ENCODE results near the gene VPS35.
"Not testable (repeated sequence)": the region's sequence is repeated elsewhere in the genome, so short reads cannot be mapped to it uniquely, and the experiment has no call there.

The VPS35 gene

DNA sequence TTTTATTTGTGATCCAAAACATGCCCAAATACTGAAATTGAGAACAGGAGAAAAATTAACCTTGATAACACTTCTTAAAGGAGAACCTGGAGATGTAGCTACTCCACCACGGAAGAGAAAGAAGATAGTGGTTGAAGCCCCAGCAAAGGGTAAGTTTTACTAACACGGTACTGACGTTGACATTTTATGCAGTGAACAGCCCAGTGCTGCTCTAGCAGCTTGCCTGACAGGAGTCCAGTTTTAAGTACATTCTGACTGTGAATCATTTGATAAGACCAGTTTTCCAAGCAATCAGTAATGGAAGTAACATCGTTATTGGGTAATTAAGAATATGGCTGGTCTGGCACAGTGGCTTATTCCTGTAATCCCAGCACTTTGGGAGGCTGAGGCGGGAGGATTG, 7.0 kb upstream of the VPS35 start:
- ATAC-seq = no peak
- H3K4me3 Mint-ChIP-seq = no peak overlapping the region
- no peak overlapping the region for H3K27ac Mint-ChIP-seq
- H3K36me3 Mint-ChIP-seq (ENCODE audit: low read depth) = peaks cover 57% of the 10 kb centered on the region
- DNase-seq = no peak
- no peaks in the 10 kb centered on the region for H3K9me3 Mint-ChIP-seq
- no peaks in the 10 kb centered on the region for H3K4me1 Mint-ChIP-seq
- H3K27me3 Mint-ChIP-seq = no peaks in the 10 kb centered on the region

- no peak for DNase-seq
- peaks cover 55% of the 10 kb centered on the region for H3K36me3 Mint-ChIP-seq (ENCODE audit: low read depth)
- H3K27ac Mint-ChIP-seq = no peak overlapping the region
- H3K4me1 Mint-ChIP-seq = no peaks in the 10 kb centered on the region
- H3K27me3 Mint-ChIP-seq = no peaks in the 10 kb centered on the region
- ATAC-seq = no peak
- H3K4me3 Mint-ChIP-seq = no peak overlapping the region
- no peaks in the 10 kb centered on the region for H3K9me3 Mint-ChIP-seq
Observed at GRCh38 chr16:46693598-46693997, 4.6 kb upstream of the VPS35 start.

DNA sequence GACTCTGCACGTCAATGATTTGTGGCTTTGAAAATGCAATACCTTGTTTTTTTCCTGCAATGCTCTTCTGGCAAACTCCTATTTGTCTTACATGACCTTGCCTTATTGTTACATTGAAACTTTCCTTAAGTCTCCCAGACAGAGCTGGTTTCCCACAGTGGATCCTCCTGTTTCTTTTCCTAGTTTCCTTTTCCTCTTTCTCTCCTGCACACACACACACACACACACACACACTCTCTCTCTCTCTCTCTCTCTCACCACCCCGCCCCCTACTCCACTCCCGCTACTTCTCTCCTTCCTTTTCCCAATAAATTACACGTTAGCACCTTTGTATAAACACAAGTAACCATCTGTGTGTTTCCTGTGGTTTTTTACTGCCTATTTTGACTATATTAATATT, 2.7 kb upstream of the VPS35 start:
- Mint-ChIP-seq H3K36me3 (ENCODE audit: low read depth) (peaks cover 45% of the 10 kb centered on the region), H3K4me3 (no peak overlapping the region), H3K27me3 (no peaks in the 10 kb centered on the region)

DNA sequence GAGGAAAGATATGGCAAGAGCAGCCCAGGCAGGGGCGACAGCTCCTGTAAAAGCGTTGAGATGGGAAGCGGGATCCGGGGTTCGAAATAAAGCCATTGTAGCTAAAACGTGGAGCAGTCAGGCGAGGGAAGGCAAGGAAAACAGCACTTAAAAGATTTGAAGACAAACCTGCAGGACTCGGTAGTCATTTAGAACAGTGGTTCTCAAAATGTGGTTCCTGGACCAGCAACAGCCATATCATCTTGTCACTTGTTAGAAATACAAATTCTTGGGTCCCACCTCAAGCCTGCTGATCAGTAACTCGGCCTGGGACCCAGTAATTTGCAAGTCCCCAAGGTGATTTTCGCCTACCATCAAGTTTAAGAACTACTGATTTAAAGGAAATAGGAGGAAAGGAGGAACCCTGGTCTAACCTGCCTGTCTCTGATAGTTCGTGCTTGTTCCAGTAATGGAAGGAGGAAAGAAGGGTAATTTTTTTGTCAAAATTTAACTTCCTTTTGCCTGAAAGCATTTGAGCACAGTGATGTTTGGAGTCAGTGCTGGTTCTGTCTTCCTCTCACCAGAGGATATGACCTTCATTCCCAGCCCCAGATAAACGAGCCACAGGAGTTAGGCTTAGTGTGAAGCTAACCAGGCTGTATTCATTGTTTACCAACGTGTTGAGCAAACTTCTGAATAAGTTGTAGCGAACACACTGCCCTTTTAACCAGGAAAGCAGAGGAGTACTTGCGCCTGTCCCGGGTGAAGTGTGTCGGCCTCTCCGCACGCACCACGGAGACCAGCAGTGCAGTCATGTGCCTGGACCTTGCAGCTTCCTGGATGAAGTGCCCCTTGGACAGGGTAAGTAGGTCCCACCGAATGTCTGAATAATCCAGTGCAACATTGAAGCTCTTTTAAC, 1.6 kb upstream of the VPS35 start:
- Mint-ChIP-seq H3K36me3 (ENCODE audit: low read depth) (peaks cover 36% of the 10 kb centered on the region), H3K4me1 (peaks cover 24% of the 10 kb centered on the region), H3K4me3 (no peak overlapping the region), H3K27me3 (no peaks in the 10 kb centered on the region), H3K9me3 (no peaks in the 10 kb centered on the region), H3K27ac (no peak overlapping the region)
- DNase-seq = no peak
- ATAC-seq = no peak

More for the DNA sequence above, 2.7 kb upstream of the VPS35 start:
- no peak overlapping the region for H3K27ac Mint-ChIP-seq
- peaks cover 16% of the 10 kb centered on the region for H3K4me1 Mint-ChIP-seq
- no peak for DNase-seq
- no peak for ATAC-seq
- no peaks in the 10 kb centered on the region for H3K9me3 Mint-ChIP-seq

DNA sequence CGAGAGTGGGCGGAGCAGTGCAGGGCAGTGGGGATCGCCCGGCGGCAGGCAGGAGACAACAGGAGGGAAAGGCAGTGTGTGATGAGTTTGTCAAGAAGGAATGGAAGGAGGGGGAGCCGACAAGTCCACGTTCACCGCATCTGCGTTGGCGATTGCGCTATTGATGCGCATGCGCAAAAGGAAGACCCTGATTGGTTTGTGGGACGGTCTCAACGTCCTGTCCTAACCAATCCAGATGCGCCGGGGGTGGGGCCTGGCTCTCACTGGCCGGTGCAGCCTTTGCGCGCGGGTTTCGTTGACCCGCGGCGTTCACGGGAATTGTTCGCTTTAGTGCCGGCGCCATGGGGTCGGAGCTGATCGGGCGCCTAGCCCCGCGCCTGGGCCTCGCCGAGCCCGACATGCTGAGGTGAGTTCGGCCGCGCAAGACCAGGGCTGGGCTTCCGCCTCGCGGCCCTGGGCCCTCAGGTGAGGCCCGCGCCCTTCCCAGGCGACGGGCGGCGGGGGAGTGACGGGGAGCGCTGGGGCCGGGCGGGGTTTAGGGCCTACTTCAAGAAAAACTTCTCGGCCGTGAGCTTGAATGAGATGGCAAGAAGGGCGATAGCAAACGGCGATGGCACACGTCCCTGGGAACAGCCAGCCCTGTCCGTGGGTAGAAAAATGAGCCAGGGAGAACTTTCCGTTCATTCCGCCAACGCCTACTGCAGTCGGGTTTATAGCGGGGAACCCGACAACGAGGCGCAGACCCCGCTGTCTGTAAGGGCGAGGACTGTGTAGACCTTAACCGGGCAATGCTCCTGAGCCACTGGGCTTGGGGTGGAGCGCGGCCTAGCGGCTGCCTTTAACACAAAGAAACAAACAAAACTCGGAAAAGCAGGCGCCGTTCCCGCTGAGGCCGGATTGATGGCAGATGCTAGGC, 645 bp upstream of the VPS35 start, which contains the start of gene ORC6:
ORC6 (plus strand) TSS at position 295 of the 916 bp plus-strand sequence; CDS start at position 342, 47 bp downstream.
- ATAC-seq = peak; percentile 87
- Mint-ChIP-seq H3K36me3 (ENCODE audit: low read depth) (peaks cover 28% of the 10 kb centered on the region), H3K27ac (no peak within 1 kb of the TSS), H3K4me3 (no peak within 1 kb of the TSS), H3K27me3 (no peaks in the 10 kb centered on the region), H3K4me1 (peaks cover 30% of the 10 kb centered on the region), H3K9me3 (no peaks in the 10 kb centered on the region)
- DNase-seq = peak; percentile 97

- Mint-ChIP-seq H3K4me1 (peaks cover 38% of the 10 kb centered on the region), H3K27ac (no peak overlapping the region), H3K36me3 (ENCODE audit: low read depth) (peaks cover 23% of the 10 kb centered on the region), H3K4me3 (no peak overlapping the region), H3K27me3 (no peaks in the 10 kb centered on the region), H3K9me3 (no peaks in the 10 kb centered on the region)
- ATAC-seq (no peak), DNase-seq (no peak)
Observed at GRCh38 chr16:46688101-46688653, 801 bp downstream of the VPS35 start.

DNA sequence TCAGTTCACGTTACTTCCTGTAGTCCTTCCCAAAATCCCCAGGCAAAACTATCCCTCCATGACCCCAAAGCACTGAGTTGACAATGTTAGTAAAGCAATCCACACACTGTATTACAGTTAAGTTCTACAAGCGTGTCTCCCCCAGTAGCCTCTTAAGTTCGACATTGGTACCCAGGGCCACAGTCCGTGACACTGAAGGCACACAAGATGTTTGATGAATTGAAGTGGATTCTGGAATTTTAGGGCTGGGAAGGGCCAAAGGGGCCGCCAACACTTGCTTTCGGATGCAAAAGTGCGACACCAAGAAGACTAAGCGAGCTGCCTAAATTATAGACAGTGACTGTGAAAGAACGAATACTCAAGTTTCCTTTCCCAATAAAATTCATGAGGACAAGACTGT, 1.5 kb downstream of the VPS35 start:
- Mint-ChIP-seq H3K4me1 (peaks cover 40% of the 10 kb centered on the region), H3K27ac (no peak overlapping the region), H3K27me3 (no peaks in the 10 kb centered on the region), H3K4me3 (no peak overlapping the region), H3K36me3 (ENCODE audit: low read depth) (peaks cover 19% of the 10 kb centered on the region), H3K9me3 (no peaks in the 10 kb centered on the region)
- ATAC-seq = no peak
- DNase-seq = no peak

GRCh38 chr16:46686815-46687473, 2.0 kb downstream of the VPS35 start:
- Mint-ChIP-seq H3K27ac (no peak overlapping the region), H3K4me1 (peaks cover 40% of the 10 kb centered on the region), H3K9me3 (no peaks in the 10 kb centered on the region), H3K36me3 (ENCODE audit: low read depth) (peaks cover 14% of the 10 kb centered on the region), H3K27me3 (no peaks in the 10 kb centered on the region), H3K4me3 (no peak overlapping the region)
- ATAC-seq = no peak
- DNase-seq = no peak

DNA sequence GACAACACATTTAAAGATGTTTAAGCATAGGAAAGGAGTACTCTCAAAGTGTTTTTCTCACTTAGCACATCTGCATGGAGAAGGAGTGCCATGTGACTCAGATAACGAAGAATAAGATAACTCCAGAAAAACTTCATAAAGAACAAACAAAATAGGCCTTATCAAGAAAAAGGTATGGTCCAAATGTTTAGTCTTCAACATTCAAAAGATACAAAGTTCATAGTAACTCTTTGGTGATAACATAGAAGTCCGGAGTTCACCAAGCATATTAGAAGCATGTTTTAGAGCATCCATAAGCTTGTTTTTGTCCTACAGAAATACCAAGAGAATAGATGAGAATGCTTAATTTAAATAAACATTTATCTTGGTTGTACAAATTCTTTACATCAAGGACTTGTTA, 7.1 kb downstream of the VPS35 start:
- H3K27me3 Mint-ChIP-seq, H3K4me3 Mint-ChIP-seq, H3K9me3 Mint-ChIP-seq, DNase-seq, ATAC-seq, H3K27ac Mint-ChIP-seq: not testable (repeated sequence)
- H3K36me3 Mint-ChIP-seq (ENCODE audit: low read depth) = peaks cover 25% of the 10 kb centered on the region
- peaks cover 25% of the 10 kb centered on the region for H3K4me1 Mint-ChIP-seq

GRCh38 chr16:46677943-46678342, 11.0 kb downstream of the VPS35 start:
- peaks cover 46% of the 10 kb centered on the region for H3K36me3 Mint-ChIP-seq (ENCODE audit: low read depth)

DNA sequence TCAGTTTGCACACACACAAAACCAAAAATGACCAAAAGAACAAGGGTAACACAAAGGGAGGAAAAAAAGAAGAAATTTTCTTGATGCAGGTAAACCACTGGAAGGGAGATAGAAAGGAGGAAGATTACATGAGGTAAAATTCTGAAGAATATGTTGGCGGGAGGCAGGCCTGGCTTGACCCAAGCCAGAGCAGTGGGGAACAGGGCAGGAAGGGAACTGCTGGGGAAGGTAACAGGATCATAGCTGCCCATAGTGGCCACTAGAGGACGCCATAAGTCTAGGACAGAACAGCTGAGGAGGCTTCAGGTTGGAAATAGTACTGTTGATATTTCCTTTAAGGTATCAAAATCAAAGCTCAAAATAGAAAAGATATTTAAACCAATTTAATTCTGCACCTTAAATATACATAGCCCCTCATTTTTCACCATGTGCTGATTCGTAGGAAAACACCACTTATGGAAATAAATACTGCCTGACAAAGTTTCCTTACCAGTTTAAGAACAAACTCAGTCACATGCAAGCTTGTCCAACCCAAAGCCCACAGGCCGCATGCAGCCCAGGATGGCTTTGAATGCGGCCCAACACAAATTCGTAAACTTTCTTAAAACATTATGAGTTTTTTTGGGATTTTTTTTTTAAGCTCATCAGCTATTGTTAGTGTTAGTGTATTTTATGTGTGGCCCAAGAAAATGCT, 15.5 kb downstream of the VPS35 start:
- peaks cover 45% of the 10 kb centered on the region for H3K36me3 Mint-ChIP-seq (ENCODE audit: low read depth)
- H3K27ac Mint-ChIP-seq = no peak overlapping the region
- peak; percentile 85 for ATAC-seq
- no peaks in the 10 kb centered on the region for H3K9me3 Mint-ChIP-seq
- no peaks in the 10 kb centered on the region for H3K27me3 Mint-ChIP-seq
- H3K4me3 Mint-ChIP-seq = no peak overlapping the region
- peak; percentile 34 for DNase-seq
- no peaks in the 10 kb centered on the region for H3K4me1 Mint-ChIP-seq

More at GRCh38 chr16:46677943-46678342, 11.0 kb downstream of the VPS35 start:
- not testable (repeated sequence) for H3K27me3 Mint-ChIP-seq, ATAC-seq, H3K9me3 Mint-ChIP-seq, H3K27ac Mint-ChIP-seq, H3K4me1 Mint-ChIP-seq, DNase-seq, H3K4me3 Mint-ChIP-seq

GRCh38 chr16:46662123-46662522, 26.9 kb downstream of the VPS35 start:
- H3K36me3 Mint-ChIP-seq (ENCODE audit: low read depth) = peaks cover 43% of the 10 kb centered on the region
- no peaks in the 10 kb centered on the region for H3K9me3 Mint-ChIP-seq
- no peaks in the 10 kb centered on the region for H3K27me3 Mint-ChIP-seq
- H3K4me1 Mint-ChIP-seq = peaks cover 19% of the 10 kb centered on the region
- H3K27ac Mint-ChIP-seq = no peak overlapping the region
- H3K4me3 Mint-ChIP-seq = no peak overlapping the region
- no peak for ATAC-seq
- no peak for DNase-seq

DNA sequence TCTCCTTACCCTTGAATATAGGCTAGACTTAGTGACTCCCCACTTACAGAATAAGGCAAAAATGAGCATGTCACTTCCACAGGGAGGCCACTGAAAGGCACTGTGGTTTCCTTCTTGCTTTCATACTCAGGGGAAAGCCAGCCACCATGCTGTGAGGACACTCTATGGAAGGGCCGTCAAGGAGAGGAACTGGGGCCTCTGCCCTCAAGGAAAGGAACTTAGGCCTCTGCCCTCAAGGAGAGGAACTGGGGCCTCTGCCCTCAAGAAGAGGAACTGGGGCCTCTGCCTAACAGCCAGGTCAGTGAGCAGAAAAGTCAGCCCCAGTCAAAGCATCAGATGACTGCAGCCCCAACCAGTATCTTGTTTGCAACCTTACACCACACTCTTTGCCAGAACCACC, 30.1 kb downstream of the VPS35 start:
- H3K4me3 Mint-ChIP-seq = no peak overlapping the region
- H3K27ac Mint-ChIP-seq = peak overlapping the region; percentile 65
- ATAC-seq (peak; percentile 96), DNase-seq (peak; percentile 33)
- no peaks in the 10 kb centered on the region for H3K27me3 Mint-ChIP-seq
- H3K9me3 Mint-ChIP-seq = no peaks in the 10 kb centered on the region
- peaks cover 19% of the 10 kb centered on the region for H3K4me1 Mint-ChIP-seq
- peaks cover 47% of the 10 kb centered on the region for H3K36me3 Mint-ChIP-seq (ENCODE audit: low read depth)

Measured in activated naive CD8-positive, alpha-beta T cell treated with anti-CD3 and anti-CD28 coated beads, Interleukin-2, amount 50 U/mL, for 24 hours (primary cell).